Suprapubic skin (tissue), 3 donors: ENCODE measurements around the gene NUTM2F.

Source experiments
- POLR2A ChIP-seq, 2 donors: fragments of 450-650 bp; IDR thresholded peaks; one replicate each; pipeline ENCODE4 v1.6.1; 2017; ENCODE audit warnings: antibody characterized with exemption in 2 of 2, mild to moderate bottlenecking in 2 of 2, moderate library complexity in 2 of 2
- TF ChIP-seq, protein P1 (sequence below), 2 donors: fragments of 200-600 bp in 1 of 2; fragments of 450-650 bp in 1 of 2; sonication (generic) in 1 of 2; IDR thresholded peaks; one replicate each; pipeline ENCODE4 v1.5.1; 2016 to 2019; ENCODE audit warnings: antibody characterized with exemption in 2 of 2, mild to moderate bottlenecking in 1 of 2, moderate library complexity in 1 of 2

DNA sequence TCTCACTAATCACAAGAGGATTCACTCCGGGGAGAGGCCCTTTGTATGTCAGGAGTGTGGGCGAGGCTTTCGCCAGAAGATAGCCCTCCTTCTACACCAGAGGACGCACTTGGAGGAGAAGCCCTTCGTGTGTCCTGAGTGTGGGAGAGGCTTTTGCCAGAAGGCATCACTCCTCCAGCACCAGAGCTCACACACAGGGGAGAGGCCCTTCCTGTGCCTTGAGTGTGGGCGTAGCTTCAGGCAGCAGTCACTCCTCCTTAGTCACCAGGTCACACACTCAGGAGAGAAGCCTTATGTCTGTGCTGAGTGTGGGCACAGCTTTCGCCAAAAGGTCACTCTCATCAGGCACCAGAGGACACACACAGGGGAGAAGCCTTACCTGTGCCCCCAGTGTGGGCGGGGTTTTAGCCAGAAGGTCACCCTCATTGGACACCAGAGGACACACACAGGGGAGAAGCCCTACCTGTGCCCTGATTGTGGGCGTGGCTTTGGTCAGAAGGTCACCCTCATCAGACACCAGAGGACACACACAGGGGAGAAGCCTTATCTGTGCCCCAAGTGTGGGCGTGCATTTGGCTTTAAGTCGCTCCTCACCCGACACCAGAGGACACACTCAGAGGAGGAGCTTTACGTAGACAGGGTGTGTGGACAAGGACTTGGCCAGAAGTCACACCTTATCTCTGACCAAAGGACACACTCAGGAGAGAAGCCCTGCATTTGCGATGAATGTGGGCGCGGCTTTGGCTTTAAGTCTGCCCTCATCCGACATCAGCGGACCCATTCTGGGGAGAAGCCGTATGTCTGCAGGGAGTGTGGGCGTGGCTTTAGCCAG lies 27.8 kb downstream of the NUTM2F start:
- TF ChIP-seq, protein P1, sequence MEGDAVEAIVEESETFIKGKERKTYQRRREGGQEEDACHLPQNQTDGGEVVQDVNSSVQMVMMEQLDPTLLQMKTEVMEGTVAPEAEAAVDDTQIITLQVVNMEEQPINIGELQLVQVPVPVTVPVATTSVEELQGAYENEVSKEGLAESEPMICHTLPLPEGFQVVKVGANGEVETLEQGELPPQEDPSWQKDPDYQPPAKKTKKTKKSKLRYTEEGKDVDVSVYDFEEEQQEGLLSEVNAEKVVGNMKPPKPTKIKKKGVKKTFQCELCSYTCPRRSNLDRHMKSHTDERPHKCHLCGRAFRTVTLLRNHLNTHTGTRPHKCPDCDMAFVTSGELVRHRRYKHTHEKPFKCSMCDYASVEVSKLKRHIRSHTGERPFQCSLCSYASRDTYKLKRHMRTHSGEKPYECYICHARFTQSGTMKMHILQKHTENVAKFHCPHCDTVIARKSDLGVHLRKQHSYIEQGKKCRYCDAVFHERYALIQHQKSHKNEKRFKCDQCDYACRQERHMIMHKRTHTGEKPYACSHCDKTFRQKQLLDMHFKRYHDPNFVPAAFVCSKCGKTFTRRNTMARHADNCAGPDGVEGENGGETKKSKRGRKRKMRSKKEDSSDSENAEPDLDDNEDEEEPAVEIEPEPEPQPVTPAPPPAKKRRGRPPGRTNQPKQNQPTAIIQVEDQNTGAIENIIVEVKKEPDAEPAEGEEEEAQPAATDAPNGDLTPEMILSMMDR (IDR thresholded peaks at IDR 0.05), result no peak
- no peak for TF ChIP-seq POLR2A (IDR thresholded peaks at IDR 0.05)
